Uterus (tissue), 4 donors: ENCODE measurements around the gene CHMP4A. TPM values are rescaled to one million over a fixed set of nuclear protein-coding genes. Genes with fewer than 3 reads are reported as not detected.

Source experiments
- DNase-seq, 2 donors: peaks; one replicate each; pipeline ENCODE4 v3.0.0-alpha.2; 2019 to 2020
- H3K27ac ChIP-seq, 2 donors: fragments of 200-600 bp; sonication (generic); 1 replicate in 1 of 2; 2 replicates in 1 of 2; pipeline ENCODE4 v1.5.1; 2016 to 2018
- H3K27me3 ChIP-seq, 2 donors: fragments of 200-600 bp; sonication (generic); one replicate each; pipeline ENCODE4 v1.5.1; 2018 to 2019; ENCODE audit warnings: control low read depth in 1 of 2
- H3K36me3 ChIP-seq, 2 donors: fragments of 200-600 bp; sonication (generic); one replicate each; pipeline ENCODE4 v1.5.1; 2019; ENCODE audit warnings: control low read depth in 1 of 2
- H3K4me1 ChIP-seq, 2 donors: fragments of 200-600 bp; sonication (generic); one replicate each; pipeline ENCODE4 v1.5.1; 2018 to 2019; ENCODE audit warnings: control low read depth in 1 of 2
- H3K4me3 ChIP-seq, 2 donors: fragments of 200-600 bp; sonication (generic); 1 replicate in 1 of 2; 2 replicates in 1 of 2; pipeline ENCODE4 v1.5.1; 2018 to 2019; ENCODE audit warnings: mild to moderate bottlenecking in 1 of 2
- H3K9me3 ChIP-seq, 2 donors: fragments of 200-600 bp; sonication (generic); one replicate each; pipeline ENCODE4 v1.5.1; 2019; ENCODE audit warnings: control low read depth in 1 of 2
- CTCF ChIP-seq, 4 experiments: fragments of 200-600 bp in 2 of 4; fragments of 450-650 bp in 2 of 4; sonication (generic) in 2 of 4; IDR thresholded peaks; one replicate each; pipeline ENCODE4 v1.5.1; 2016 to 2019; ENCODE audit warnings: antibody characterized with exemption in 4 of 4, mild to moderate bottlenecking in 2 of 4, moderate library complexity in 1 of 4
- POLR2A ChIP-seq, 2 donors: fragments of 450-650 bp; IDR thresholded peaks; one replicate each; pipeline ENCODE4 v1.6.1; 2016; ENCODE audit warnings: antibody characterized with exemption in 2 of 2, mild to moderate bottlenecking in 1 of 2, moderate library complexity in 1 of 2
- intact Hi-C: fragments of 100-400 bp; cut with DNase I; formaldehyde crosslinking; loops from one replicate; pipeline ENCODE4 v1.15.1; 2023; ENCODE audit warnings: low total_unique reads
- small RNA-seq: library from RNA; depleted of rRNA; stranded (forward); fragments of <200 nt; gene quantifications from one replicate; pipeline ENCODE3, GENCODE V24; 2016
- total RNA-seq, 4 donors: library from RNA; depleted of rRNA in 3 of 4; stranded (reverse); fragments of >200 nt in 3 of 4; gene quantifications; one replicate each; pipeline versions ENCODE4 v1.1.0 to v1.2.4, GENCODE V29; 2014 to 2023
- donor health status: DM: yes; HTN: yes; CAD: no.

The CHMP4A gene
- total RNA-seq, 4 donors from 2014 or later: 6.8 to 53.3 (median 33.9) TPM

GRCh38 chr14:24162093-24162492 is 51.2 kb downstream of the CHMP4A start:
- intact Hi-C loops: no loop called here
- no peaks in the 10 kb centered on the region for H3K27me3 ChIP-seq
- H3K4me1 ChIP-seq: peaks cover 7% of the 10 kb centered on the region in 2 donors
- H3K4me3 ChIP-seq: peak overlapping the region; percentile 62 to 66
- no peaks in the 10 kb centered on the region for H3K36me3 ChIP-seq
- no peak for DNase-seq
- TF ChIP-seq CTCF (IDR thresholded peaks at IDR 0.05) (no peak), POLR2A (IDR thresholded peaks at IDR 0.05) (no peak)
- peak overlapping the region; percentile 88 to 98 for H3K27ac ChIP-seq
- H3K9me3 ChIP-seq: no peaks in the 10 kb centered on the region

- peaks cover 7% of the 10 kb centered on the region in 2 donors for H3K4me1 ChIP-seq
- DNase-seq: peak; percentile 96 to 98
- TF ChIP-seq CTCF (IDR thresholded peaks at IDR 0.05) (peak; percentile 93 to 98 (median 94)), POLR2A (IDR thresholded peaks at IDR 0.05) (peak; percentile 51 to 57)
- no peaks in the 10 kb centered on the region for H3K27me3 ChIP-seq
- intact Hi-C loops: no loop called here
- peak within 1 kb of the TSS; percentile 88 to 98 for H3K27ac ChIP-seq
- H3K36me3 ChIP-seq: no peaks in the 10 kb centered on the region
- H3K9me3 ChIP-seq: no peaks in the 10 kb centered on the region
- peak within 1 kb of the TSS; percentile 62 to 66 for H3K4me3 ChIP-seq
Measured at GRCh38 chr14:24160850-24161804, 52.2 kb downstream of the CHMP4A start, which contains the start of gene IRF9. Gene IRF9 (plus strand): TSS chr14:24161265. CDS start chr14:24162145, 880 bp downstream.

GRCh38 chr14:24160499-24160849 is 52.8 kb downstream of the CHMP4A start:
- Histone ChIP-seq H3K4me1 (peaks cover 7% of the 10 kb centered on the region in 2 donors), H3K36me3 (no peaks in the 10 kb centered on the region), H3K9me3 (no peaks in the 10 kb centered on the region), H3K27ac (peak overlapping the region; percentile 88 to 98), H3K27me3 (no peaks in the 10 kb centered on the region), H3K4me3 (no peak overlapping the region)
- TF ChIP-seq POLR2A (IDR thresholded peaks at IDR 0.05) (no peak), CTCF (IDR thresholded peaks at IDR 0.05) (no peak)
- no peak for DNase-seq
- intact Hi-C loops: no loop called here

GRCh38 chr14:24159777-24160498 is 53.4 kb downstream of the CHMP4A start:
- TF ChIP-seq POLR2A (IDR thresholded peaks at IDR 0.05) (no peak), CTCF (IDR thresholded peaks at IDR 0.05) (no peak)
- intact Hi-C loops: no loop called here
- Histone ChIP-seq H3K4me1 (peaks cover 7% of the 10 kb centered on the region in 2 donors), H3K4me3 (no peak overlapping the region), H3K27me3 (no peaks in the 10 kb centered on the region), H3K27ac (peak overlapping the region; percentile 88 to 98), H3K9me3 (no peaks in the 10 kb centered on the region), H3K36me3 (no peaks in the 10 kb centered on the region)
- DNase-seq: no peak

Small RNA genes within 50 kb of the gene (small RNA-seq; reads per million reads assigned to genes)
- not detected for gene AL136295.4
- not detected for gene CHMP4A
- not detected for gene IPO4
- not detected for gene IRF9
- not detected for gene MDP1

Other genes with a start within 250 kb of the CHMP4A start
- 10 to 100 TPM in 2 of 4 donors, 1 to 10 TPM in 1, under 1 TPM in 1; 0.88 to 17.2 (median 8.6) TPM for gene DHRS4L2, start 224.6 kb downstream of the CHMP4A start, total RNA-seq
- under 1 TPM in 2 of 4 donors, not detected in 2; 0.21 to 0.48 TPM for gene CARMIL3, start 161.5 kb downstream of the CHMP4A start, total RNA-seq
- under 1 TPM in 1 of 4 donors, not detected in 3; 0.76 TPM for gene CPNE6, start 141.9 kb downstream of the CHMP4A start, total RNA-seq
- gene PCK2, start 119.2 kb downstream of the CHMP4A start, total RNA-seq: 10 to 100 TPM in 3 of 4 donors, not detected in 1; 13.1 to 19.4 (median 15.1) TPM
- gene DCAF11, start 98.7 kb downstream of the CHMP4A start, total RNA-seq: 10 to 100 TPM; 42.9 to 87.4 (median 57.8) TPM
- 1 to 10 TPM in 3 of 4 donors, not detected in 1; 1.2 to 1.8 (median 1.3) TPM for gene NRL, start 98.5 kb downstream of the CHMP4A start, total RNA-seq
- 1 to 10 TPM in 2 of 4 donors, under 1 TPM in 1, not detected in 1; 0.48 to 2.4 (median 1.3) TPM for gene FITM1, start 82.8 kb downstream of the CHMP4A start, total RNA-seq
- gene PSME1, start 77.3 kb downstream of the CHMP4A start, total RNA-seq: 100 to 1,000 TPM in 2 of 4 donors, 10 to 100 TPM in 2; 81.0 to 175 (median 131) TPM
- gene EMC9, start 71.9 kb downstream of the CHMP4A start, total RNA-seq: 10 to 100 TPM in 2 of 4 donors, 1 to 10 TPM in 1, not detected in 1; 6.2 to 21.2 (median 10.9) TPM
- 100 to 1,000 TPM in 1 of 4 donors, 10 to 100 TPM in 3; 16.9 to 113 (median 25.7) TPM for gene PSME2, start 66.9 kb downstream of the CHMP4A start, total RNA-seq
- gene RNF31, start 66.0 kb downstream of the CHMP4A start, total RNA-seq: 100 to 1,000 TPM in 1 of 4 donors, 10 to 100 TPM in 3; 17.7 to 106 (median 57.9) TPM
- gene IRF9, start 52.2 kb downstream of the CHMP4A start, total RNA-seq: 100 to 1,000 TPM in 1 of 4 donors, 10 to 100 TPM in 3; 33.2 to 205 (median 67.2) TPM
- 10 to 100 TPM in 3 of 4 donors, 1 to 10 TPM in 1; 9.5 to 54.3 (median 42.1) TPM for gene REC8, start 41.4 kb downstream of the CHMP4A start, total RNA-seq
- gene IPO4, start 24.7 kb downstream of the CHMP4A start, total RNA-seq: 10 to 100 TPM in 3 of 4 donors, 1 to 10 TPM in 1; 3.1 to 33.7 (median 29.6) TPM
- gene TM9SF1, start 18.0 kb downstream of the CHMP4A start, total RNA-seq: 10 to 100 TPM; 31.2 to 79.8 (median 52.4) TPM
- gene TSSK4, start 7.8 kb downstream of the CHMP4A start, total RNA-seq: under 1 TPM in 1 of 4 donors, not detected in 3; 0.98 TPM
- gene MDP1, start 2.6 kb upstream of the CHMP4A start, total RNA-seq: 100 to 1,000 TPM in 1 of 4 donors, 10 to 100 TPM in 2, 1 to 10 TPM in 1; 5.6 to 137 (median 24.2) TPM
- 1,000 to 10,000 TPM in 1 of 4 donors, 100 to 1,000 TPM in 2, 10 to 100 TPM in 1; 61.2 to 1,004 (median 192) TPM for gene NEDD8, start 18.9 kb upstream of the CHMP4A start, total RNA-seq
- 10 to 100 TPM; 38.9 to 60.9 (median 48.8) TPM for gene GMPR2, start 19.4 kb upstream of the CHMP4A start, total RNA-seq
- gene TINF2, start 29.1 kb upstream of the CHMP4A start, total RNA-seq: 100 to 1,000 TPM in 1 of 4 donors, 10 to 100 TPM in 3; 41.0 to 123 (median 66.8) TPM
- gene TGM1, start 49.7 kb upstream of the CHMP4A start, total RNA-seq: 1 to 10 TPM in 2 of 4 donors, not detected in 2; 1.6 to 3.2 TPM
- gene RABGGTA, start 58.1 kb upstream of the CHMP4A start, total RNA-seq: 10 to 100 TPM in 3 of 4 donors, 1 to 10 TPM in 1; 9.2 to 67.9 (median 23.2) TPM
- gene DHRS1, start 86.3 kb upstream of the CHMP4A start, total RNA-seq: 10 to 100 TPM; 17.0 to 52.4 (median 37.7) TPM
- 10 to 100 TPM in 3 of 4 donors, 1 to 10 TPM in 1; 5.0 to 23.5 (median 22.5) TPM for gene NOP9, start 86.4 kb upstream of the CHMP4A start, total RNA-seq
- 10 to 100 TPM in 2 of 4 donors, 1 to 10 TPM in 2; 1.3 to 25.5 (median 14.1) TPM for gene CIDEB, start 94.5 kb upstream of the CHMP4A start, total RNA-seq
- gene LTB4R2, start 96.7 kb upstream of the CHMP4A start, total RNA-seq: 1 to 10 TPM in 3 of 4 donors, not detected in 1; 1.0 to 7.1 (median 5.6) TPM
- 10 to 100 TPM in 1 of 4 donors, 1 to 10 TPM in 3; 3.7 to 19.5 (median 5.6) TPM for gene LTB4R, start 98.0 kb upstream of the CHMP4A start, total RNA-seq
- gene ADCY4, start 121.6 kb upstream of the CHMP4A start, total RNA-seq: 100 to 1,000 TPM in 2 of 4 donors, 10 to 100 TPM in 2; 22.8 to 138 (median 86.1) TPM
- 100 to 1,000 TPM in 1 of 4 donors, 1 to 10 TPM in 2, under 1 TPM in 1; 0.29 to 123 (median 6.0) TPM for gene RIPK3, start 126.5 kb upstream of the CHMP4A start, total RNA-seq
- gene NFATC4, start 154.7 kb upstream of the CHMP4A start, total RNA-seq: 100 to 1,000 TPM in 1 of 4 donors, 10 to 100 TPM in 3; 25.6 to 187 (median 86.4) TPM
- gene NYNRIN, start 185.5 kb upstream of the CHMP4A start, total RNA-seq: 10 to 100 TPM in 3 of 4 donors, 1 to 10 TPM in 1; 4.9 to 51.1 (median 27.3) TPM
- 1 to 10 TPM in 3 of 4 donors, not detected in 1; 1.3 to 3.3 (median 3.2) TPM for gene CBLN3, start 216.2 kb upstream of the CHMP4A start, total RNA-seq
- gene KHNYN, start 216.5 kb upstream of the CHMP4A start, total RNA-seq: 10 to 100 TPM; 16.5 to 88.6 (median 66.1) TPM
- gene SDR39U1, start 229.3 kb upstream of the CHMP4A start, total RNA-seq: 10 to 100 TPM; 12.8 to 87.5 (median 33.0) TPM